Subcutaneous adipose tissue (tissue), 4 donors: ENCODE results near the gene ACTL8. TPM values are rescaled to one million over a fixed set of nuclear protein-coding genes. Genes with fewer than 3 reads are reported as not detected.

ENCODE experiments used
- total RNA-seq, 4 donors: library from RNA; depleted of rRNA; stranded (reverse); fragments of >200 nt; gene quantifications; one replicate each; pipeline ENCODE4 v1.1.0, GENCODE V29; 2016
- TF ChIP-seq, protein P1 (sequence below): fragments of 450-650 bp; IDR thresholded peaks from one replicate; pipeline ENCODE4 v1.5.1; 2016; ENCODE audit warnings: low read depth, mild to moderate bottlenecking, control low read depth, antibody characterized with exemption, moderate library complexity

Gene ACTL8, protein sequence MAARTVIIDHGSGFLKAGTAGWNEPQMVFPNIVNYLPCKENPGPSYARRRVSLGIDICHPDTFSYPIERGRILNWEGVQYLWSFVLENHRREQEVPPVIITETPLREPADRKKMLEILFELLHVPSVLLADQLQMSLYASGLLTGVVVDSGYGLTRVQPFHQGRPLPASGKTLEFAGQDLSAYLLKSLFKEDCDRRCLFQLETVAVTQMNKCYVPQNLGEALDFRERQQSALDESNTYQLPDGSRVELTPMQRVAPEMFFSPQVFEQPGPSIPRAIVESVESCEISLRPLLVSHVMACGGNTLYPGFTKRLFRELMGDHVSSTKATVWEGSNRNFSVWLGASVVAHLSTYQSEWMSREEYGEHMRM
- not detected for total RNA-seq

DNA sequence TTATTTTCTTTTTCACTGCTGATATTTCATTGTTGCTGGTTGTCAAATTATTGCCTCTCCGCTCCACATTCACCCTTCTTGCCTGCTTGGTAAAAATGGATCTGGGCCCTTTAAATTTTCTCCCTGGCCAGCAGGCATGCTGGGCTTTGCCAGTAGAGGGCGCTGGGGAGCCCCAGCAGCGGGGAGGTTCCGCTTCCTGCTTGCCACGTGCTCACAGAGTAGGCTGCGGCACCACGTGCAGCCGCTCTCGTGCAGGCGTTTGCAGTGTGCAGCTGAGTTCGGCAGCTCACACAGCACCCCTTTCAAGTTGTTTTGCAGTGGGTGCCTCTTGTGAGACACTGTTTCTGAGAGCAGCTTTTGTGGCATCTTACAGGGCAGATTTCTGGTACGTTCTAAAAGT, at the start of gene ACTL8:
ACTL8 (plus strand) TSS at position 214 of the 400 bp plus-strand sequence. CDS start 67,676 bp downstream, outside the sequence.
- TF ChIP-seq, protein P1, sequence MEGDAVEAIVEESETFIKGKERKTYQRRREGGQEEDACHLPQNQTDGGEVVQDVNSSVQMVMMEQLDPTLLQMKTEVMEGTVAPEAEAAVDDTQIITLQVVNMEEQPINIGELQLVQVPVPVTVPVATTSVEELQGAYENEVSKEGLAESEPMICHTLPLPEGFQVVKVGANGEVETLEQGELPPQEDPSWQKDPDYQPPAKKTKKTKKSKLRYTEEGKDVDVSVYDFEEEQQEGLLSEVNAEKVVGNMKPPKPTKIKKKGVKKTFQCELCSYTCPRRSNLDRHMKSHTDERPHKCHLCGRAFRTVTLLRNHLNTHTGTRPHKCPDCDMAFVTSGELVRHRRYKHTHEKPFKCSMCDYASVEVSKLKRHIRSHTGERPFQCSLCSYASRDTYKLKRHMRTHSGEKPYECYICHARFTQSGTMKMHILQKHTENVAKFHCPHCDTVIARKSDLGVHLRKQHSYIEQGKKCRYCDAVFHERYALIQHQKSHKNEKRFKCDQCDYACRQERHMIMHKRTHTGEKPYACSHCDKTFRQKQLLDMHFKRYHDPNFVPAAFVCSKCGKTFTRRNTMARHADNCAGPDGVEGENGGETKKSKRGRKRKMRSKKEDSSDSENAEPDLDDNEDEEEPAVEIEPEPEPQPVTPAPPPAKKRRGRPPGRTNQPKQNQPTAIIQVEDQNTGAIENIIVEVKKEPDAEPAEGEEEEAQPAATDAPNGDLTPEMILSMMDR, result no peak

DNA sequence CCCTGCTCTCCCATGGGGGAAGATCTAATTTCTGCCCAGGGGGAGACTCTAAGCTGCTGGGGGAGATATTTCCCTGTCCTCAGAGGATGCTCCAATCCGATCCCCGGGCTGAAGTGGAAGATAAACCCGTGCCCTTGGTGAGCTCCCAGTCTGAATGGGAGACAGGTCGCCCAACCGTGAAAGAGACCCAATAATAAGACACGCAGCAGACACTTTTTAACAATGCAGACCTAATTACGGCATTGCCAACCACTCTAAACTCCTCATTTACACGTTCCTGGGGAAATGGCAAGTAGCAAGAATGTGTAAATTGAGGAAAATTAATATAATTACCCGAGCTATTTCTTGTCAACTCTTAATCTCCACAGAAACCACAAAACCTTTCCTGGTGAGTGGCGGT, 48.7 kb upstream of the ACTL8 start:
- TF ChIP-seq, protein P1, result no peak

DNA sequence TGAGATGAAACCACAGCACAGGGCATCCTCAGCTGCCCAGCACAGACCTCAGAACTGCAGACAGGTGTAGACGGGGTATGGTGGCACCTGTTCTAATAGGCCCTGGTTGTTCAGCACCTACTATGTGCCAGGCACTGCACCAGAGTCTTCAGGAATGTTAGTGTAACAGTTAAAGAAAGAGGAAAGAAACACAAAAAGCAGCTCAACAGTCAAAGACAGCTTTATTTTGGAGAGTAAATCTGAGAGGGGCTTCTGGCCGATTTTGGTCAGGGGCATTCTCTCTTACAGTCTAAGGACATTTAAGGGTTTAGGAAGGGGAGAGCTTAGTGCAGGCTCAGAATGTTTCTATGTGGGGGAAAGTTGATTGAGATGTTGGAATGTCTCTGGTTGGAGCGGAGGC, 45.2 kb upstream of the ACTL8 start:
- TF ChIP-seq, protein P1, result no peak

DNA sequence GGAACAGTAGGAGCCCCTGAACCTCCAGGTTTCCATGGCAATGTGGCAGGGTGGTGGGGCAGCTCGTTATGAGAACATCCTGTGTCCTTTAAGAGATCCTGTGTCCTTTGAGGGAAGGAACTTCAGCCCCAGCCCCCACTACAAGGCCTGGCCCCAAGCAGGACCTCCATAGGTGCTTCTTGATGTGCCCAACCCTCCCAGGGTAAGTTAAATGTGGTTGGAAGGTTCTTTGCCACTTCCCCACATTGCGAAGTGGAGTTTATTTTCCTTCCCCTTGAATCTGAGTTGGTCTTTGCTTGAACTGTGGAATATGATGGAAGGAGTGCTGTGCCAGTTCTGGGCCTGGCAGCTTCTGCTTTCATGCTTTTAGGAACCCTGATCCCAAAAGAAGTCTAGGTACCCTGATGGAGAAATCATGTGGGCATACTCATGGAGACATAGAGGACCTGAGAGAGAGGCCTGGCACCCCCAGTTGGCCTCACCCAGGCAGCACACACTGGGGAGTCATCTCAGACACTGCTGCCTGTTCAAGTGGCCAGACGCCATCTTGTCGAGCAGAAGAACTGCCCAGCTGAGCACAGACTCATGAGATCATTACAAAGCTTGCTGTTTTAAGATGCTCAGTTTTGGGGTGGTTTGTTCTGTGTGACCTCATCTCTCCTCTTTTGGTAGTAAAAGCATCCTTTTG, 44.1 kb upstream of the ACTL8 start:
- TF ChIP-seq, protein P1, result no peak

DNA sequence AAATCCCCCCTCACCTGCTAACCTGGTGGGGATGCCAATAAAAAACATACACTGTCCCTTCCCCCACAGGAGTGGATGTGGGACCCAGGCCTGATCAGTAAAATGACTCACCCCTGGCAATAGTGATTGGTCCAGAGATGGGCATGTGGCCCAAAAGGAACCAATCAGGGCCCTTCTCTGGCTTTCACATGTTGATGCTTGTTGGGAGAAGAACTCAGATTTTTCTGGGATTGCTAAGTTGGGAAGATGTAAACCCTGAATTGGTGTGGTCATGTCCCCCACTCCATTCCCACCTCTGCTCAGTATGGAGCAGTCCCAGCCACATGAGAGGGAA, 43.6 kb upstream of the ACTL8 start:
- TF ChIP-seq, protein P1, result no peak

DNA sequence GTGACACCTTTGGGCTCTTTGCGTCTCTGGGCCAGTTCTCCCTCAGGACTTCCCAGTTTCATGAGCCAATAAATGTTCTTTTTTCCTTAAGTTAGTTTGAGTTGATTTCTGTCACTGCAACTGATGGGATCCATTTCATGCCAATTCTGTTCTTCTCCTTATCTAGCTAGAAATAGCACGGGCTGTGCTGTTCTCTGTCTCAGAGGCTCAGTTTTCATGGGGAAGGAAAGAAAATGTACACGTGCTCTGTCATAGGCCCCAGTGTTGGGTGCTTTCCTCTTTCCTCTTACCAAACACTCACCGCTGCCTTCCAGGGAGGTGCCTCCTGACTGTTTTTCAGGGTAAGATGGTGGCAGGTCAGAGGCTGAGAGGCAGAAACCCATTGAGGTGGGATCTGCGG, 43.2 kb upstream of the ACTL8 start:
- TF ChIP-seq, protein P1, result no peak

DNA sequence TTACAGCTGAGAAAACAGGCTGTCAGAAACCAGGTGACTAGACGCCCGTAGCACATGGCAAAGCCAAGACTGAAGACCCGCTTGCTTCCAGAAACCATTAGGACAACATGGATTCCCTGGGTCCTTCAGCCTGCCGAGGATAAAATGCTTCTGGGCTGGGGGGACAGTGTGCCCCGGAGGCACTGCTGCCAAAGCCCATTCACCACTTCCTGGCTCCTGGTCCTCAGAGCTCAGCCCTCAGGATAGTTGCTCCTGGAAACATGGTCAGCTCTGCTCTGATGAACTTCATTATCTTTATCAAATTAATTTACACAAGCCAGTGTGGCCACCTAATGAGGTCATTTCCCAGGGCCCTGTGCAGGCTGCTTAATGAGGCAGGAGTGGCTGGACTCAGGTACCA, 41.1 kb upstream of the ACTL8 start:
- TF ChIP-seq, protein P1, result no peak
